BLaER1 (cell line): Measurements from ENCODE around the gene NYAP1.

Experiments
- H3K27ac ChIP-seq: shearing (Covaris generic); formaldehyde crosslinking; 2 replicates; pipeline ENCODE4 v1.8.1; 2022
- H3K27me3 ChIP-seq: shearing (Covaris generic); formaldehyde crosslinking; 2 replicates; pipeline ENCODE4 v1.8.1; 2022
- H3K36me3 ChIP-seq: shearing (Covaris generic); formaldehyde crosslinking; 2 replicates; pipeline ENCODE4 v1.8.1; 2022
- H3K4me1 ChIP-seq: shearing (Covaris generic); formaldehyde crosslinking; 2 replicates; pipeline ENCODE4 v1.8.1; 2022
- H3K4me2 ChIP-seq: shearing (Covaris generic); formaldehyde crosslinking; 2 replicates; pipeline ENCODE4 v1.8.1; 2022
- H3K4me3 ChIP-seq: shearing (Covaris generic); formaldehyde crosslinking; 2 replicates; pipeline ENCODE4 v1.8.1; 2022
- H3K9ac ChIP-seq: shearing (Covaris generic); formaldehyde crosslinking; 2 replicates; pipeline ENCODE4 v1.8.1; 2022
- H3K9me3 ChIP-seq: shearing (Covaris generic); formaldehyde crosslinking; 2 replicates; pipeline ENCODE4 v1.8.1; 2022
- H4K20me1 ChIP-seq: shearing (Covaris generic); formaldehyde crosslinking; 2 replicates; pipeline ENCODE4 v1.8.1; 2022
- Cebpa-rat ChIP-seq: shearing (Covaris generic); IDR thresholded peaks from 2 replicates; pipeline ENCODE4 v1.8.1; 2022

NYAP1 gene

DNA sequence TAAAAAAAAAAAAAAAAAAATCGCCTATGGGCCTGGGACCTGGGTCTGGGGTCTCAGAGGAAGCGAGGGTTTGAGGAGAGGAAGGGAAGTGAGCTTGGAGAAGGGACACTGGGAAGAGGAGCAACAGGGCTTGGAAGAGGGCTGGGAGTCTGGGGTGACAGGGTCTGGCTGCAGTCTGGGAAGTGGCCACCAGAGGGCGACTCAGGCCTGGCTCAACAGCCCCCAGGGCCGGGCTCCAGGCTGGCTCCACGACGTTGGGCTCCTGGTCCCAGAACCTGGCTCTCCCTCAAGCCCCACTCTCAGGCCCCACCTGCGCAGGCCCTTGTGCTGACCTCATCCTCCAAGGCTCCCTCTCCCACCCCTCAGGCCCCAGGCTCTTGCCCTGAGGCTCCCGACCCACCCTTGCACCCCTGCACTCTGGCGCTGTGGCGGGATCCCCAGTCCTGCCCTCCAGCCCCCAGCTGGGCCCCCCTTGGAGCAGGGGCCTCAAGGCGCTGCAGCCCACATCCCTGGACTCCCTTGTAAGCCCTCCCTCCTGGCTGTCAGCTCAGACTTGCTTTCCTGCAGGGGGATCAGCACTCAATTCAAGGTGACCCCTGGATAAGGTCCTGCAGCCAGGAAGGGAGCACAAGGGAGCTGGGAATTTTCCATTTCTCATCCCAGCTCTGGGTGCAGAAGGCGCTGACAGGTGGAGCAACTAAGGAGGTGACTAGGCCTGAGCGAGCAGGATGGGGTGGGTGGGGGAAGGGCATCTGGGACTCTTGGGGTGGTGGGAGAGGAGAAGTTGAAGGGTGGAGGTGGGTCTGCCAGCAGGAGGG, 14.3 kb upstream of the NYAP1 start:
- H3K4me2 ChIP-seq: peak overlapping the region; percentile 53
- TF ChIP-seq Cebpa-rat: no peak
- no peak overlapping the region for H3K9ac ChIP-seq
- H3K4me3 ChIP-seq: no peak overlapping the region
- H3K27ac ChIP-seq: no peak overlapping the region
- no peaks in the 10 kb centered on the region for H3K27me3 ChIP-seq
- H3K9me3 ChIP-seq: no peaks in the 10 kb centered on the region
- H4K20me1 ChIP-seq: peaks cover 96% of the 10 kb centered on the region
- peaks cover 81% of the 10 kb centered on the region for H3K36me3 ChIP-seq
- peaks cover 96% of the 10 kb centered on the region for H3K4me1 ChIP-seq

GRCh38 chr7:100471021-100471420, 12.7 kb upstream of the NYAP1 start:
- H3K27ac ChIP-seq: no peak overlapping the region
- TF ChIP-seq Cebpa-rat: no peak
- no peaks in the 10 kb centered on the region for H3K27me3 ChIP-seq
- no peaks in the 10 kb centered on the region for H3K9me3 ChIP-seq
- H3K4me3 ChIP-seq: no peak overlapping the region
- peaks cover 98% of the 10 kb centered on the region for H3K4me1 ChIP-seq
- peaks cover 100% of the 10 kb centered on the region for H4K20me1 ChIP-seq
- H3K9ac ChIP-seq: no peak overlapping the region
- H3K4me2 ChIP-seq: peak overlapping the region; percentile 100; the same call in 1 of the 2 replicates
- peaks cover 83% of the 10 kb centered on the region for H3K36me3 ChIP-seq

DNA sequence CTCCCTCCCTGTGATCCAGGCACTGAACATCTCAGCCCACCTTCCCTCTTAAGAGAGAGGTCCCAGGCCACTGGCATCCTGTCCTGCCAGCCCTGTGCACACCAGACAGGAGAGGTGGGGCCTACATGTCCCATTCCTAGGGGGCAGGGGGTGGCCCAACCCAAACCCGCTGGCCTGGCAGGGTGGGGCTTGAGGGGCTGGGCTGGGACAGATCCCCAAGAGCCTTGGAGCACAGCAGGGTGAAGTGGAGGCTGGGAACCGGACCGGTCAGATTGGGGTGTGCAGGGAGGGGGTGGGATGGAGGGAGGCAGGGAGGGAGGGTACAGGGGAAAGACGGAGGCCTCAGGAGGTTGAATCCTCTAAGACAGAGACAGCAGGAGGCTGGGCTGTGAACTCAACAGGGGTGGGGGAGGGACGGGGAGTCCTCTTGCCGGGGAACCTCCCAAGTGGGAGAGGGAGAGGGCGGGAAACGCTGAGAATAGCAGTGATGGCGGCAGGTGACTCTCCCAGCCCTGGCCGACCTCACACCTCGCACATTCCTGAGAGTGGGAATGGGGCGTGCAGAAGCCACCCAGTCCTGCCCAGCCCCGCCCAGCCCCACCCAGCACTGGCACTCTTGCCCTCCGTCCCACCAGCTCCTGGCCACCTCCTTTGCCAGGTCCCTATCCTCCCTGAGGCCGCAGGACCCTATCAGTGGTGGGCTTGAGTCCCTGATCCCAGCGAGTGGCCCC, 11.4 kb upstream of the NYAP1 start:
- Histone ChIP-seq H3K4me2 (peak overlapping the region; percentile 100), H3K9ac (peak overlapping the region; percentile 97), H3K4me1 (peaks cover 97% of the 10 kb centered on the region), H4K20me1 (peaks cover 100% of the 10 kb centered on the region), H3K9me3 (no peaks in the 10 kb centered on the region), H3K27me3 (no peaks in the 10 kb centered on the region), H3K27ac (peak overlapping the region; percentile 95), H3K36me3 (peaks cover 87% of the 10 kb centered on the region), H3K4me3 (peak overlapping the region; percentile 92)
- no peak for TF ChIP-seq Cebpa-rat

GRCh38 chr7:100472854-100473499, 10.8 kb upstream of the NYAP1 start:
- Histone ChIP-seq H3K4me2 (peak overlapping the region; percentile 100), H3K9me3 (no peaks in the 10 kb centered on the region), H3K4me1 (peaks cover 90% of the 10 kb centered on the region), H3K36me3 (peaks cover 83% of the 10 kb centered on the region), H3K27ac (peak overlapping the region; percentile 95), H3K27me3 (no peaks in the 10 kb centered on the region), H3K4me3 (peak overlapping the region; percentile 92), H4K20me1 (peaks cover 98% of the 10 kb centered on the region), H3K9ac (peak overlapping the region; percentile 97)
- TF ChIP-seq Cebpa-rat: no peak

DNA sequence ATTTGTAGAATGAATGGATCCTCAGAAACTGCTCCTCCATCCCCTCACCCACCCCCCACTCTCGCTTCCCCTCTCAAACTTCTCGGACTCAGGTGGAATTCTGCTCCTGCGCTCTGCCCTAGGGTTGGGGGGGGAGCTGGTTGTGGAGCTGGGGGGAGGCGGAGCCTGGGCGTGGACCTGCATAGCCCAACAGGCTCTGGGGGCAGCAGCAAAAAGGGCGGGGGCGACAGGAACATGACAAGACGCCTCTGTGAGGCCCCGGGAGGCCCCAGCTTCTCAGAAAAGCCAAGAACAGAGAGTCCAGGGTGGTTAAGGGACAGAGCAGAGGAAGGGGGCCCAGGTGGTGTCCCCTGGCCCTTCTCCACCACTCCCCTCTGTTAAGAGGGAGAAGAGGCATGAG, 8.2 kb upstream of the NYAP1 start:
- Histone ChIP-seq H3K4me3 (peak overlapping the region; percentile 92), H3K4me1 (peaks cover 77% of the 10 kb centered on the region), H3K9me3 (no peaks in the 10 kb centered on the region), H3K27ac (peak overlapping the region; percentile 95), H3K9ac (peak overlapping the region; percentile 97), H3K27me3 (no peaks in the 10 kb centered on the region), H4K20me1 (peaks cover 72% of the 10 kb centered on the region), H3K36me3 (peaks cover 59% of the 10 kb centered on the region), H3K4me2 (peak overlapping the region; percentile 100)
- no peak for TF ChIP-seq Cebpa-rat

DNA sequence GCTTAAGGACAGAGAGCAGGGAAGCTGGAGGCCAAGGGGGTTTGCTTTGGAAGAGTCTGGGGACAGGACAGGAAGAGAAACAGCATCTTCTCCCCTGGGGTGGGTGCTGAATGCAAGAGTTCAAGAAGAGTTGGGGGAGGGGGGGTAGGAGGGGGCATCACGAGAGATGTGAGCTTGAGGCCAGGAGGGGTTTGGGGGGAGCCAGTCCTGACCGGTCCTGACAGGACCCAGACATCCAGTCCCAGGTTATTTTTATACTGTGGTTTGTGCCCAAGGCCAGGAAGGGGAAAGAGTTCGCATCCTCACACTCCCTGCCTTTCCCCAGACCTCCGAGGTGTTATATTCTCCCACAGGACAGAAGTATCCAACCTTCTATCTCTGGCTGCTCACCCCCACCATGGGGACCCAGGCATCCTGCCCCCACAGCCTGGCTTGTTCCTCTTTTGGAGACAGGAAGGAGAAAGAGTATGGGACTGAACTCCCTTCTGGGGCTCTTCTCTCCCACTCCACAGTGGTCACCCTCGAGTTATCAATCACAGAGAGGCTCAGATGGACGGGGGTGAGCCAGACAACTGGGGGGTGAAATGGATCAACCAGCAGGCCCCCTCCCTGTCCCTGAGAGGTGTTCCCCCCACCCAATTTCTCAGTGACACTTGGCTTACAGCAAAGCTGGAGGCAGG, 7.5 kb upstream of the NYAP1 start:
- Histone ChIP-seq H3K27ac (peak overlapping the region; percentile 95), H3K4me1 (peaks cover 77% of the 10 kb centered on the region), H3K4me3 (peak overlapping the region; percentile 92)

GRCh38 chr7:100476903-100477870, 6.5 kb upstream of the NYAP1 start:
- peaks cover 46% of the 10 kb centered on the region for H3K36me3 ChIP-seq
- peaks cover 56% of the 10 kb centered on the region for H4K20me1 ChIP-seq
- H3K27me3 ChIP-seq: no peaks in the 10 kb centered on the region
- no peaks in the 10 kb centered on the region for H3K9me3 ChIP-seq
- peaks cover 77% of the 10 kb centered on the region for H3K4me1 ChIP-seq
- peak overlapping the region; percentile 95 for H3K27ac ChIP-seq
- peak overlapping the region; percentile 97 for H3K9ac ChIP-seq
- H3K4me3 ChIP-seq: peak overlapping the region; percentile 92
- H3K4me2 ChIP-seq: peak overlapping the region; percentile 100
- no peak for TF ChIP-seq Cebpa-rat

More for the DNA sequence above, 7.5 kb upstream of the NYAP1 start:
- H3K9me3 ChIP-seq: no peaks in the 10 kb centered on the region
- H3K27me3 ChIP-seq: no peaks in the 10 kb centered on the region
- TF ChIP-seq Cebpa-rat: no peak
- peak overlapping the region; percentile 100 for H3K4me2 ChIP-seq
- H3K9ac ChIP-seq: peak overlapping the region; percentile 97
- H3K36me3 ChIP-seq: peaks cover 54% of the 10 kb centered on the region
- H4K20me1 ChIP-seq: peaks cover 65% of the 10 kb centered on the region

GRCh38 chr7:100477871-100478267, 5.9 kb upstream of the NYAP1 start:
- no peaks in the 10 kb centered on the region for H3K27me3 ChIP-seq
- H3K4me1 ChIP-seq: peaks cover 77% of the 10 kb centered on the region
- H3K9me3 ChIP-seq: no peaks in the 10 kb centered on the region
- TF ChIP-seq Cebpa-rat: no peak
- H3K27ac ChIP-seq: peak overlapping the region; percentile 95
- H3K4me3 ChIP-seq: peak overlapping the region; percentile 92
- H3K4me2 ChIP-seq: peak overlapping the region; percentile 100
- H3K9ac ChIP-seq: peak overlapping the region; percentile 97
- peaks cover 41% of the 10 kb centered on the region for H3K36me3 ChIP-seq
- H4K20me1 ChIP-seq: peaks cover 49% of the 10 kb centered on the region
